MM.1S (cell line): ENCODE results near the gene PLPPR2.

ENCODE experiments used
- EZH2 ChIP-seq: fragments of 300-600 bp; sonication (generic); optimal IDR thresholded peaks from 2 replicates; pipeline ENCODE3; 2017; ENCODE audit warnings: low read depth, mild to moderate bottlenecking, antibody characterized with exemption, low read length, mixed read lengths
- EZH2phosphoT487 ChIP-seq: fragments of 300-600 bp; sonication (generic); IDR thresholded peaks from 2 replicates; pipeline ENCODE4 v1.6.1; 2018; ENCODE audit warnings: antibody characterized with exemption, low read length
- TF ChIP-seq, protein P1 (sequence below): fragments of 300-600 bp; sonication (generic); IDR thresholded peaks from 2 replicates; pipeline ENCODE4 v1.5.1; 2016; ENCODE audit warnings: antibody characterized with exemption, low read length, mixed read lengths

DNA sequence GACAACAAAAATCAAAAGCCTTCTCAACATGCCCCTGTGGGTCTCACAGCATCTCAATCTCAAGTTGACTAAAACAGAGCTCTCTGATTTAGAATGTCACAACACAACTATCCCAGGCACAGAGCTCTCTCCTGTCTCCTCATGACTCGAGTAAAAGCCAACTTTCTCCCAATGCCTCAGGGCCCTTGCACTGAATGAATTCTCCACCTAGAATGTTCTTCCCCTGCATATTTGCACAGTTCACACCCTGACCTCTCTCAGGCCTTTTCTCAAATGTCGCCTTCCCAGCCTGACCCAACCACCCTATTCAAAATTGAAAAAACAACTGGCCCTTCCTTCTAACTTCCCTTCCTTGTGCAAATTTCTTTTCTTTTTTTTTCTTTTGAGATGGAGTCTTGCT, 15.5 kb downstream of the PLPPR2 start:
- TF ChIP-seq, protein P1, sequence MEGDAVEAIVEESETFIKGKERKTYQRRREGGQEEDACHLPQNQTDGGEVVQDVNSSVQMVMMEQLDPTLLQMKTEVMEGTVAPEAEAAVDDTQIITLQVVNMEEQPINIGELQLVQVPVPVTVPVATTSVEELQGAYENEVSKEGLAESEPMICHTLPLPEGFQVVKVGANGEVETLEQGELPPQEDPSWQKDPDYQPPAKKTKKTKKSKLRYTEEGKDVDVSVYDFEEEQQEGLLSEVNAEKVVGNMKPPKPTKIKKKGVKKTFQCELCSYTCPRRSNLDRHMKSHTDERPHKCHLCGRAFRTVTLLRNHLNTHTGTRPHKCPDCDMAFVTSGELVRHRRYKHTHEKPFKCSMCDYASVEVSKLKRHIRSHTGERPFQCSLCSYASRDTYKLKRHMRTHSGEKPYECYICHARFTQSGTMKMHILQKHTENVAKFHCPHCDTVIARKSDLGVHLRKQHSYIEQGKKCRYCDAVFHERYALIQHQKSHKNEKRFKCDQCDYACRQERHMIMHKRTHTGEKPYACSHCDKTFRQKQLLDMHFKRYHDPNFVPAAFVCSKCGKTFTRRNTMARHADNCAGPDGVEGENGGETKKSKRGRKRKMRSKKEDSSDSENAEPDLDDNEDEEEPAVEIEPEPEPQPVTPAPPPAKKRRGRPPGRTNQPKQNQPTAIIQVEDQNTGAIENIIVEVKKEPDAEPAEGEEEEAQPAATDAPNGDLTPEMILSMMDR, result no peak
- TF ChIP-seq EZH2 (no peak), EZH2phosphoT487 (no peak)
